Measurements from ENCODE around the gene IL31.

Gene IL31

GRCh38 chr12:122129131-122129530, 44.9 kb downstream of the IL31 start:
- no peak for TF ChIP-seq CTCF (IDR thresholded peaks at IDR 0.05)

- no peak for TF ChIP-seq CTCF (IDR thresholded peaks at IDR 0.05)
These were observed 45.5 kb downstream of the IL31 start for GRCh38 chr12:122128481-122128880.

- TF ChIP-seq CTCF (IDR thresholded peaks at IDR 0.05): no peak
These were observed 46.2 kb downstream of the IL31 start for GRCh38 chr12:122127839-122128238.

GRCh38 chr12:122126713-122127597, 47.1 kb downstream of the IL31 start:
- peak; percentile 63 for TF ChIP-seq CTCF (IDR thresholded peaks at IDR 0.05)

- no peak for TF ChIP-seq CTCF (IDR thresholded peaks at IDR 0.05)
These were observed 47.7 kb downstream of the IL31 start for GRCh38 chr12:122126342-122126635.

GRCh38 chr12:122125452-122126341, 48.3 kb downstream of the IL31 start:
- no peak for TF ChIP-seq CTCF (IDR thresholded peaks at IDR 0.05)

- TF ChIP-seq CTCF (IDR thresholded peaks at IDR 0.05): no peak
These were observed 49.7 kb downstream of the IL31 start for GRCh38 chr12:122124370-122124769.

Data from LNCAP (cell line).